NCI-H2227 (cell line): ENCODE data around the gene RANBP10.
A peak's percentile ranks its signal among the peaks of the same experiment; 100 is the strongest.

ENCODE experiments used
- DNase-seq: peaks from one replicate; lab custom pipeline; 2025; ENCODE audit not compliant: unreplicated experiment; lab: John Stamatoyannopoulos, UW

Gene RANBP10

DNA sequence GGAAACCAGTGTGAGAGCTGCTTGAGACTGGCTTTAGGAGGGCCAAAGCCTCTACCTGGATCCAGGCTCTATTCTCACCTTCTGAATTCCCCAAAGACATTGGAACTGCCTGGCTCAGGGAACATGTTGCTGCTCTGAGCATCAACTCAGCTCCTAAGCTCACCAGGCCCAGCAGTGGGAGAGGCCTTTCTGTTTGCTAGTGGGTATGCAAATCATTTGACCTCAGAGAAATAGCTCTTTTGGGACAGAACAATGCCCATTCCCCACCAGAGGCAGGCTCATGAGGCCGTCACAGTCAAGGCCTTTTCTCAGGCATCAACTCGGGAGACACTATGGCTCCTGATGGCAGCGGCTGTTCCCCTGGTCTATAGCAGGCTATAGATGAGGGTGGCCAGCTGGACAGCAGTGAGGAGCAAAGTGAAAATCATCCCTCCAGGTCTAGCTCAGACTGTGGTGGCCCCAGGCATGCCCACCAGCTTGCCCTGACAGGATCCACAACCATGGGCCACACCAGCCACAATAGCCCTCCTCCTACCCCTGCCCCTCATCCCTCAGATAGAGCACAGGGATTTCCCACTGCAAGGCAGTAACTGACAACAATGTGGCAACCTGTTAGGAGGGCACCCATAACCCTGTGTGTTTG lies 56.8 kb downstream of the RANBP10 start:
- no peak for DNase-seq

DNA sequence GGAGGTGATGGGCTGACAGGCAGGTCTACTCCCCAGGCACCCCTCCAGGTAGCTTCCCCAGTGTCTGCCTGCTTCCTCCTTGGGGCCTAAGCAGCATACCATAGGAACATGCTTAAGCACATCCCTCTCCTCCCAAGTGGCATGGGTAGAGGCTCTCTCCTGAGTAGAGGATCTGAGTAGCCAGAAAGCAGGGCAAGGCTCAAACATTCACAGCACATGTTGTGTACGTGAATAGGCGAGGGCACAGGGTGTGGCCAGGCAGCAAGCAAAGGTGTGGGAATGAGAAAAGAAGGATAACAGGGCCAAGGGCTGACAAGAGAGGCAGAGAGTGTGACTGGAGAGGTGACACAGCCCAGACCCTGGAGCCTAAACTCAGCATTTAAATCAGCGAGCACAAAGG lies 57.5 kb downstream of the RANBP10 start:
- DNase-seq = no peak

DNA sequence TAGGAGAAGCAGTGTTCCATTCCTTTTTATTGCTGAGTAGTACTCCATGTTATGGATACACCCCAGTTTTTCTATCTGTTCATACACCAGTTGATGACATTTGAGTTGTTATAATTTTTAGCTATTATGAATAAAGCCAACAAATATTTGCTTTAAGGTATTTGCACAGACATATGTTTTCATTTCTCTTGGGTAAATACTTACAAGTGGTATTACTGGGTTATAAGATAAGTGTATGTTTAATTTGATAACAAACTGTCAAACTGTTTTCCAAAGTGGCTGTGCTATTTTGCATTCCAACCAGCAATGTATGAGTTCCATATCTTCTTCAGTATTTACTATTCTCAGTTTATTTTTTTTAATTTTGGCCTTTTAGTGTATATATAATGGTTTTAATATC lies 59.5 kb downstream of the RANBP10 start:
- DNase-seq = no peak

DNA sequence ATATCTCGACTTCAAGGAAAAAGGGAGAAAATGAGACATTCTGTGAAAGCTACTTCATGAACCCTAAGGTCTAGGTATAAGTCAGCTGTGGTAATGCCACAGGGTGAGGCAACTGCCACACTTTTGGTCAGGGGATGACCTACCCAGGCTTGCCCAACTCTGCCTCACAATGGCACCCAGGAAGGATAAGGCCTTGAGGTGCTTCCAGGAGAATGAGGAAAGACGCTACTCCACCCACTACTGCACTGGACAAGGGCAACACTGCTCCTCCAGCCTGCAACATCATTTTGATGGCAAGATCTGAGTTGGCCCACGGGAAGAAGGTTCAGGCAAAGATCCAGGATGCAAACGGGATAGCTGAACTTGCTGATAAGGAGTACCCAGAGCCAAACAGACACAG lies 65.2 kb downstream of the RANBP10 start:
- no peak for DNase-seq

DNA sequence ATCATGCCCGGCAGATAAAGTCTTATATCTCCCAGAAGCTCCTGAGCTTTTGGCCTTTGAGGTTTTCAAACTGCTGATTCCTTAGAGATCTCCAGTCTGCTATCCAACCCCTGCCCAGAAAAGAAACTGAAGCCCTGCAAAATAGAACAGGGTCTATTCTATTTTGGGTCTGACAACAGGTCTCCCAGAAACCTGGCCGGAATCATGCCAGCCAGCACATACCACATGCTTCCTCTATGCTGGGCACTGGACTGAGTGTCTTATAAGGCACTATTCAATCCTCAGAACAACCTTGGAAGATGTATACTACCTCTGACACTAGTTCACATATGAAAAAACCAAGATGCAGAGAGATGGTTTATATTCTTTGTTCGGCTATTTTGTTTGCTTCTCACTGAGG lies 66.0 kb downstream of the RANBP10 start:
- DNase-seq = no peak

DNA sequence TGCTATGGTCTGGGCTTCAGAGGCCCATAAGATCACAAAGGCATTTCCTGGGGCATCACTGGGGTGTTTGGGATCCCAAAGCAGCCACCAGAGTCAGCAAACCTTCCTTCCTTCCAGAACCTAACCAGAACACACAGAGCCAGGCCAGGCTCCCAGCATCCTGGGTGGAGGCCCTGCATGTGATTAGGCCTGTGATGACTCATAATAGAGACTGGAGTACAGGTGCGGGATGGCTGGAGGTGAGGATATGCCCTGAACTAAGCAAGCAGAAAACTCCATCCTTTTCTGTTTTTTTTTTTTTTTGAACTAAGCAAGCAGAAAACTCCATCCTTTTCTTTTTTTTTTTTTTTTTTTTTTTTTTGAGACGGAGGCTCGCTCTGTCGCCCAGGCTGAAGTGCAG lies 69.5 kb downstream of the RANBP10 start:
- no peak for DNase-seq

DNA sequence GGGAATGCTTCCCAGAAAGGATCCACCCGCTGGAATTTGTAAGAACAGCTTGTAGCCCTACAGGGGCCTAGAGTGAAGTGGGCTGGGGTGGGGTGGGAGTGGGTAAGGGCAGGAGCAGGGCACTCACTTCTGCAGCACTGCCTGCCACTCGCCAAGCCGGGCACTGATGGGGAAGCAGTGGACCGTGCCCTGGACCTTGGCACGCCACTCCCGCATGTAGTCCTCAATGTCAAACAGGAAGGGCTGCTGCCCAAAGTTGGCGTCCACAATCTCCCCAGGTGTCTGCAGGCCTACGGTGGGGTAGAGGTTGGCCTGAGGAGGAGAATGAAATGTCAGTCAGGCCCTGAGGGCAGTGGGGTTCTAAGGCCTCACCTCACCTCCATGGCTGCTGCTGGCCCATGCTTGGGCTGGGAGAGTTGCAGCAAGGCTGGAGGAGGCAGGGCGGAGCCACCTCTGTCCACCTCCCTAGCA lies 71.6 kb downstream of the RANBP10 start:
- no peak for DNase-seq

DNA sequence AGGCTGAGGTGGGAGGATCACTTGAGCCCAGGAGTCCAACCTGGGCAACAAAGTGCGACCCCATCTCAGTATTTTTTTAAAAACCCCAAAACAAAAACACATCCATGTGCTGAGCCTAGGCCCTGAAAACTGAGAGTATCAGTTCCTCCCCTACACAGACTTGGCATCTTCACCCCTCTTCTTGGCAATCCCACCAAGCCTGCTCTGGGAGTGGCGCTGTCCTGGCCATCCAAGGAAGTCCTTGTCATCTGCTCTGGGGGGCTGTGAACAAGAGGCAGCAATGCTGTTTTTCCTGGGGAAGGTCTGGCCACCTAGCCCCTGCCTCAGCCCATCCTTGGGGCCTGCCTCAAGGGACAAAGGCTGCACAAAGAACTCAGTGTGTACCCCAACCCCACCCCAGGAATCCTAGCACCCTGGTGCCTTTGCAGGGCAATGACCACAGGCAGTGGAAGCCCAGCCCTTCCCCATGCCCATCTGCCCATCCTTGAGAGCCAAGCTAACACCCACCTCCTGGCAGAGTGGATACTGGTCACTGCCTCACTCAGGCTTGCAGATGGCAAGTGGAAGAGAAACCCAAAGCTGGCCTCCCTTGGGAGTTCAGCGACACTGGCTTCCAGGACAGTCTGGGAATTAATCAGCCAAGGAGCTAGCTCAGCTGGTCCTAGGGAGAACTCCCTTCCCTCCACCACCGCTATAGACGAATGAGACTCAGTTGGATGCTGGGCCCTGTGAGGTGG lies 72.5 kb downstream of the RANBP10 start:
- no peak for DNase-seq

DNA sequence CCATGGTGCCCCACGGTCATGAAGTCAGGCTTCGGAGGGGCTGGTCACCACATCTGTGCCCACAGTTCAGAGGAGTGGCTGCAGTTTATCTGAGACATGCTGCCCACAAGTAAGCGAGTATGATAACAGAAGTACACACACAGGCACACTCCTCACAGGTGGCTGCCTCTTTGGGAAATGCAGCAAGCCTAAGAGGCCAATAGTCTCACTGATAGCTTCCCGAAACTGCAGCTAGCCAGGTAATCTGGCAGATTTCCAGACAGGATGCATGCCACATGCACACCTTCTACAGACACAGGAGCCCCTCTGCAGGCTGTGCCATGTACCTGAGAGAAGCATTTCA lies 74.6 kb downstream of the RANBP10 start:
- no peak for DNase-seq

DNA sequence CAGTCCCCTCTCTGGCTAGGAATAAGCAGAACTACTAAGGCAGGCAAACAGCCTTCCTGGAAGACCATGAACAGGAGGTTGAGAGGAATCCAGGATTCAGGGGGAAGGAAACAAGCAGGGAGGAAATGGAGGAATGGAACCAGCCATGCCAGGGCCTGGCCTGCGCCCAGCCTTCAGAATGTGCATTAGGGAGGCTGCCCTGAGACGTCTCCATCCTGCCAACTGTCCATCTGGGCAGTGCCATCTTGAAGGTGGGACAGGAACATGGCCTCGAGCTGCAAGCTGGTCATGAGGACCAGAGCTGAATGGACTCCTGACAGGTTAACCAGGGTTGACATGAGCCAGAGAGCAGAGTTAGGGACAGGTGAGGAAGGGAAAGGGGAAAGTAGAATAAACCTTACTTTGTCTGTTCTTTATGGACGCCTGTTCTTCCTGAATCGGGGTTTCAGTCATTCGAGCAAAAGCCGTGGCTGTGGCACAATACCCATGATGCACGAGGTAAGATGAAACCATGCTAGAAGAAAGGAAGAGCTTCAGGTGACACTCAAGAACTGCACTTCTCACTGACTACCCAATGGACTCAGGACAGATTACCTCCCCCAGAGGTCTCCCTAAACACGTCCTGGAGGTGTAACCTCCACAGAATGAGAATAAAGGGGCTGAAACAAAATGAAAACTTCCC lies 75.1 kb downstream of the RANBP10 start:
- no peak for DNase-seq

DNA sequence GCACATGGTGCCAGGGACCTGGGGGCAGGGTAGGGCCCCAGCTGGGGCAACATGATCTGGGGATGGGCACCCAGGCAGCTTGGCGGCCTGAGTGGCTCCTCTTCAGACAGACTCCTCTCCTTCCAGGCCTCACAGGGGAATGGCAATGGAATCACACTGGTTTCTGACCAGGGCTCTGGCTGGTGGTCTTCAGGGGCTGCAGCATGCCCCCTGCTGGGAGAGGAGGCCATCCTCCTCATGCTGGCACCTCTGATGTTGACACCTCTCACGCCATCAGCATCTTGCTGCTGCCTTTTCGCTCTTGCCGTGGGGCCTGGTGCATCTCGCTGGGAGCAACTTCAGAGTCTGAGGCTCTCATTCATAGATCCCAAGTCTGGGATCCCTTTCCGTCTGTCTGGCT lies 76.0 kb downstream of the RANBP10 start:
- DNase-seq = no peak

DNA sequence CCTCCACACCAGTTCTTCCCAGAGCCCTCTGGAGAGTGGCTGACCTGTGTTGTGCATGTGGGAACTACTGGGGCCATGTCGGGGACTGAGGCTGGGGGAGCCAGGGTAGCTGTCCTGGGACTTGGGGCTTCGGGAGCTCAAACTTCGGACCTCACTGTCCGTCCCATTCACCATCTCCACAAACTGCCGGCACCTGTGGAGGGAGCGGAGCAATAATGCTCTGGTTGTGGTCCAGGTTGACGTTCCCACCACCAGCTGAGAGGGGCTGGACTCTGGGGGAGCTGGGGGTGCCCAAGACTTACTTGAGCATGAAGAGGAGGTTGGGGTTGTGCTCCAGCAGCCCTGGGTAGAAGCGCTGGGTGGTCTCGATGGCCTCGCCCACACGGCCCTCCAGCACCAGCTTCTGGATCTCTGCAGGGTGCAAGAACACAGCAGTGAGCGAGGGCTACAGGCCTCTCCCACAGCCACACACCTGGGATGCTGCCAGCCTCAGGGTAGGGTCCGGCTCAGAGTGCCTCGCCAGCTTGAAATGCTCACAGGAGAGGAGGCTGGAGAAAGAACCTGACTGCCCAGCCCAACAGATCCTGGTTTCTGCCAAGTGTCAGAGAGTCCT lies 76.6 kb downstream of the RANBP10 start:
- DNase-seq = no peak

DNA sequence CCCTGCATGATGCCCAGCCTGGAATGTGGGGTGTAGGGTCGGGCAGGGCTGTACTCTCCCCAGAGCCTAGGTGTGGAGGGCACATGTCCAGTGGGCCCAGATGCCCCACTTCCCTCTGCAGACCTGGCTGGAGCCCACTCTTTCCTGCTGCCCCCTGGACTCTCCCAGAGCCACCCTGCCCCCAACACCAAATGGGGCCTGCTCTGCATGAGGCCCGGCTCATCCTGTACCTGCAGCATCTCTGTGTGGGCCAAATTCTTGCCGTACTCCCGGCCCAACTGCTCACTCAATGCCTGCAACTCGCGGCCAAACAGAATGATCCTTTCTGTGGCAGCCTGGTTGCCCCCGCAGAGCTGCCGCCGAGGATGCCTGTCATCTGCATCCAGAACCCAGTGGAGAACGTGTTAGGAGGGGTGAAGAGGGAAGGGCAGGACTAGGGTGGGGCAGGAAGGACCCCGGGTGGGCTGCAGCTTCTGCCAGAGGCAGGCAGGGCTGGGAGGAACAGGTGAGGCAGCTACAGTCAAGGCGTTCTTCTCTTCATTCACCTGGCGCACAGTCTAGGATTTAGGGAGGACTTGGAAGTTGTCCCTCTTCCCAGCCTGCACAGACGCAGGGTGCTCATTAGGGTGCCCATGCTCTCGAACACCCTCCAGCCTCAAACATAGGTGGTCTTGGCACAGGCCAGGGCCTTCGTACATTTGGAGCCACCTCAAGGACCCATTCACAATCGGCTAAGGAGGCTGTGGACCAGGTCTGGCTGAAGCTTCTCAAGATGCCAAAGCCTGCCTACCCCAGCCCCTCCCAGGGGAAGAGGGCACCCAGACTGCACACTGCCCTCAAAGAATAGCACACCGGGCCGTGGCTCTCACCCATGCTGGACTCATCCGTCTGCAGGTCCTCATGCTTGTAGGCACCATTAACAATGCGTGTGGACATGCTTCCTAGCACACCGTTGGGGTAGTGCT lies 78.6 kb downstream of the RANBP10 start:
- no peak for DNase-seq

DNA sequence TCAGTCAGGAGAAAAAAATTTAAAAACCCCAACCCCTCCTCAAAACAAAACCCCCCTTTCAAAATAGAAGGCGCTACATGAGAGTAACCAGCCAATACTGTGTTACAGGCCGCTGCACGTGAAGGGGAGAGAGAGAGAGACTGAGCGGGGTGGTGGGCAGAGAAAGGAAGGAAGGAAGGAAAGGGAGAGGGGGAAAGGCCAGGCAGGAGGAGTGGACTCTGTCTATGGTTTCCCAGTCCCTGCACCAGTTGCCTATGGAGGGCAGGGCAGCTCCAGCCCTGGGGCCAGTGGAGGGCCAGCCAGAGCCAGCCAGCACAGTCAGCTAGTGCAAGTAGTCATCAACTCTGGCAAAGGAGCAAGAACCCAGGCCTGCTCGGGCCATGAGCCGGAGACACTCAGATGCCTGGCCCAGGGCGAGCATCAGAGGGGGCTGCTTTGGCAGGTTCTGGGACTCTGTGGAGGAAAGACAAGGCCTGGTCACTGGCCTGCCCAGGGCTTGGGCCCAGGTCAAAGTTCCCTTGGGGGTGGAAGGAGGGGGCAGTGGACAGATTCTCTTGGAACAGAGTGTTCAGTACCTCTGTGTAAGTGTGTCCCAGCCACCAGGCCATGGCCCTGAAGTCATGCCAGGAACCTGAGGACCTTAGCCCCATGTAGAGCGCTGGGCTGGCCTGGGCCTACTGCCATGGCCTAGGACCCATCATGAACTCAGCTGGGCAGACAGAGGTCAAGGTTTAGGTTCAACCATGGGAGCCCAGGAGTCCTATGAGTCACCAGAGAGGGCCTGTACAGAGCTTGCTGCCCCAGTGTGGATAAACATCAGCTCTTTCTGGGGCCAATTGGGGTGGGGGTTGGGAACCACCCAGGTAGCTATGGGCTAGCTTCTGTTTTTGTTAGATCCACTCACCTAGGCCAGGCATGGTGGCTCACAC lies 80.0 kb downstream of the RANBP10 start:
- no peak for DNase-seq

DNA sequence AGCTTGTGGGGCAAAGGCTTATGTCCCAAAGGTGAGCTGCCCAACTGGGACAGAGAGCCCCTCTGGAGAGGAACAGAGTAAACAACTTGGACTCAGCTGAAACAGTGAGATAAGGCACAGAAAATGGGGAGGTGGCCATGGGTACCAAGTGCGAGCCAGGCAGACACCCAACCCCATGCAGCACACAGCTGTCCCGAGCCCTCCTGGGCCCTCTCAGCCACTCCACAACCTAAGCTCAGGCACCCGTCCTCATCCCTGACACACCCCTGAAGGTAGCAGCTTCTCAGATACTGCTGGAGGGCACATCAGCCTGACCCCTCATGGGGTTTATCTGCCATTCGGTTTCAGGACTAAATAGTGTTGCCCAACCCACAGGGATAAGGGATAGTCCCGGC lies 82.5 kb downstream of the RANBP10 start:
- DNase-seq = no peak

DNA sequence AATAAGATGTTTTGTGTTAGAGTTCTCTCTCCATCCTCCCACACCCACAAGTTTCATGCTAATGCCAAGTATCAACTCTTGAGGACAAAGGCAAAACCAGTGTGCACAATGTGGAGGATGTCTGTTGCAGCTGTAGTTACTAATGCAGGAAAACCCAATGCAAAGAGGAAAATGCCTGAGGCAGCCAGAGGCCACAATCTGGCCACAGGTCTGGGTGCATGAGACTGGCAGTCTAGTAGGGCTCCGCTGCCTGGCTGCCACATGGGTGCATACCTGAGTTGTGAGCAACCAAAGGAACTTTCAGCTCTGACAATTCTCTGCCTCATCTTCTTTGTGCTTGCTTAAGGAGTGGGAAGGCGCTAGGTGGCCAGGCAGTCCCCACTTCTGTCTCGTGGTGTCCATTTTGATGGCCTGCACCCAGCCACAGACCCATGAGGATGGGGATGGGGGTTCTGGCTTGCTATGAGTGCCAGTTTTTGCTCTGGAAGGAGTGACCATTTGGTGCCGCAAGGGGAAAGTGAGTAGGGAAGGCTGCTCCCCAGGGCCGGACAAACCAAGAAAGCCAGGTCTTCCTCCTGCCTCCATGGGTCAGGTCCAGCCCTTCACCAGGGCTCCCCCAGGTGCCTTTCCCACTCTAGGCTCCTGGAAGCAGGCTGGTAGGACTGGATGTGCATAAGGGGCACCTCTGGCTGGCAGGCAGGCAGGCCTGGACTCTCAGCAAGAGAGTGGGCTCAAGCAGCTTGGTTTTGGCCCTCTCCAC lies 83.0 kb downstream of the RANBP10 start:
- no peak for DNase-seq

DNA sequence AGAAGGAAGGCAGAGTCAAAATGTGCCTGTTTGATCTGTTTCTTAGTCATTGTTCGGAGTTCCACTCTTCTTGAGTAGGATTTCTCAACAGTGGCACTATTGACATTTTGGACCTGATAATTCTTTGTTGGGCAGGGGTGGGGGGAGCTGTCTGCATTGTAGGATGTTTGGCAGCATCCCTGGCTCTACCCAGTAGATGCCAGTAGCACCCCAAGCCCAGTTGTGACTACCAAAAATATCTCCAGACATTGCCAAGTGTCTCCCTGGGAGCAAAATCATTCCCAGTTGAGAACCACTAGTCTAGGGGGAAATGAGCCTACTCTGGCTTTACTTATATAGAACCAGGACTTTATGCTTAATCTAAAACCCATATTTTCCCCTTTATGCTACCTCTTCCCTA lies 86.1 kb downstream of the RANBP10 start:
- DNase-seq = no peak

DNA sequence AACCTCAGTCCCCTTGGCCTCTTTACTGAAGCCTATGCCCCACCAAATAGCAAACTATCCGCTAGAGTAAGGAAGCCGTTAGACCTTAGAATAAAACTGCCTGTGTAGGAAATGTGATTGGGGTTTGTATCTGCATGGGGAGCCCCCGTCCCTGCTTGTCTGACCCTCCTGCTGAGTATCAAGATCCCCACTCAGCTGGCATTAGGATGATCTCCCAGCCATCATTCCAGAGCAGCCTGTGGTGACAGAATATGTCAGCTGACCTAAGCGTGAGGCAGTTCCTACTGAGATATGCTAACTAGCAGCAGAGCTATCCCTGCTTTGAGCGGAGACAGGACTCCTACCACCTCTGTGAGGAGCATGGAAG lies 86.6 kb downstream of the RANBP10 start:
- peak; percentile 44 for DNase-seq
